Keratinocyte (primary cell): ENCODE results near the gene DCLK1. TPM values are rescaled to one million over a fixed set of nuclear protein-coding genes. Genes with fewer than 3 reads are reported as not detected.

Experiments used
- DNase-seq: peaks from one replicate; pipeline ENCODE4 v3.0.0-alpha.2; 2011; ENCODE audit warnings: low read depth, missing footprints, low spot score
- FAIRE-seq: peaks from 2 replicates; lab custom pipeline; 2011; peaks lifted over from hg19 to GRCh38; lab: Jason Lieb, UNC
- H2AFZ ChIP-seq: 2 replicates; pipeline ENCODE4 v1.6.0; 2012; ENCODE audit warnings: low read length, control low read depth, inconsistent platforms; ENCODE audit not compliant: control insufficient read depth
- H3K27ac ChIP-seq: 2 replicates; pipeline ENCODE4 v1.5.1; 2011; ENCODE audit warnings: low read length; ENCODE audit not compliant: control insufficient read depth, insufficient read depth
- H3K27me3 ChIP-seq: 3 replicates; pipeline ENCODE4 v1.6.0; 2011; ENCODE audit warnings: low read length; ENCODE audit not compliant: control insufficient read depth, insufficient read depth; ENCODE audit errors: extremely low read depth
- H3K36me3 ChIP-seq, 2 experiments: 2 replicates in 1 of 2; 3 replicates in 1 of 2; pipeline ENCODE4 v1.5.1; 2011; ENCODE audit warnings: low read length in 2 of 2, mild to moderate bottlenecking in 1 of 2; ENCODE audit not compliant: control insufficient read depth in 2 of 2, insufficient read depth in 2 of 2; ENCODE audit errors: extremely low read depth in 1 of 2
- H3K4me1 ChIP-seq: 3 replicates; pipeline ENCODE4 v1.5.1; 2011; ENCODE audit warnings: low read length; ENCODE audit not compliant: control insufficient read depth, insufficient read depth; ENCODE audit errors: extremely low read depth
- H3K4me2 ChIP-seq: 3 replicates; pipeline ENCODE4 v1.6.0; 2011; ENCODE audit warnings: low read depth, low read length; ENCODE audit not compliant: control insufficient read depth, insufficient read depth; ENCODE audit errors: extremely low read depth
- H3K4me3 ChIP-seq, 3 experiments: fragments of 200-600 bp in 1 of 3; sonication (generic) in 1 of 3; 2 replicates in 2 of 3; 3 replicates in 1 of 3; pipeline ENCODE4 v1.5.1; 2011 to 2016; ENCODE audit warnings: low read length in 3 of 3, mild to moderate bottlenecking in 3 of 3, control low read depth in 2 of 3, inconsistent platforms in 1 of 3, low read depth in 1 of 3, mixed read lengths in 1 of 3, mixed run types in 1 of 3, moderate library complexity in 1 of 3; ENCODE audit not compliant: control insufficient read depth in 2 of 3, insufficient read depth in 2 of 3; ENCODE audit errors: extremely low read depth in 1 of 3
- H3K79me2 ChIP-seq: 2 replicates; pipeline ENCODE4 v1.6.0; 2012; ENCODE audit warnings: low read length; ENCODE audit not compliant: control insufficient read depth, insufficient read depth
- H3K9ac ChIP-seq: 3 replicates; pipeline ENCODE4 v1.6.0; 2011; ENCODE audit warnings: low read length; ENCODE audit not compliant: control insufficient read depth, insufficient read depth; ENCODE audit errors: extremely low read depth
- H3K9me1 ChIP-seq: 3 replicates; pipeline ENCODE4 v1.6.0; 2011; ENCODE audit warnings: low read length; ENCODE audit not compliant: control insufficient read depth, insufficient read depth; ENCODE audit errors: extremely low read depth
- H3K9me3 ChIP-seq: 2 replicates; pipeline ENCODE4 v1.5.1; 2012; ENCODE audit warnings: low read depth, low read length; ENCODE audit not compliant: control insufficient read depth
- H4K20me1 ChIP-seq: 3 replicates; pipeline ENCODE4 v1.6.0; 2011; ENCODE audit warnings: low read length; ENCODE audit not compliant: control insufficient read depth, insufficient read depth; ENCODE audit errors: extremely low read depth
- EZH2 ChIP-seq: IDR thresholded peaks from one replicate; pipeline ENCODE4 v1.6.1; 2012; ENCODE audit warnings: inconsistent platforms, mild to moderate bottlenecking, low read length, moderate library complexity
- dilution Hi-C: fragments of 300-500 bp; cut with MboI; formaldehyde crosslinking; loops from one replicate; pipeline ENCODE4 v1.7.0; 2020; ENCODE audit warnings: low sequenced_read_pairs; ENCODE audit not compliant: extremely low pct_ligation_motif_present
- polyA plus RNA-seq, 5 experiments: library from polyadenylated mRNA; depleted of rRNA in 3 of 5; stranded (reverse) in 3 of 5; stranded (forward) in 1 of 5; unstranded in 1 of 5; fragments of >200 nt; gene quantifications; 1 replicate in 1 of 5; 2 replicates in 3 of 5; 3 replicates in 1 of 5; pipeline versions ENCODE4 v1.2.1 to v1.2.3, GENCODE V29; 2011 to 2012; ENCODE audit warnings: missing spikeins in 2 of 5, low read depth in 1 of 5, low replicate concordance in 1 of 5
- TF ChIP-seq, protein P1 (sequence below), 3 experiments: IDR thresholded peaks in 1 of 3; conservative IDR thresholded peaks in 1 of 3; optimal IDR thresholded peaks in 1 of 3; 2 replicates in 2 of 3; 3 replicates in 1 of 3; pipeline versions ENCODE3 to v1.5.1; 2011; ENCODE audit warnings: low read length in 3 of 3, mild to moderate bottlenecking in 3 of 3, moderate library complexity in 2 of 3, control low read depth in 1 of 3, inconsistent platforms in 1 of 3; ENCODE audit not compliant: insufficient read depth in 2 of 3; ENCODE audit errors: extremely low read depth in 1 of 3

DCLK1 gene
- polyA plus RNA-seq, 1 donor (not counting 4 experiments of a cell fraction or from before 2014, with no cell fraction given) = 0.04 TPM

DNA sequence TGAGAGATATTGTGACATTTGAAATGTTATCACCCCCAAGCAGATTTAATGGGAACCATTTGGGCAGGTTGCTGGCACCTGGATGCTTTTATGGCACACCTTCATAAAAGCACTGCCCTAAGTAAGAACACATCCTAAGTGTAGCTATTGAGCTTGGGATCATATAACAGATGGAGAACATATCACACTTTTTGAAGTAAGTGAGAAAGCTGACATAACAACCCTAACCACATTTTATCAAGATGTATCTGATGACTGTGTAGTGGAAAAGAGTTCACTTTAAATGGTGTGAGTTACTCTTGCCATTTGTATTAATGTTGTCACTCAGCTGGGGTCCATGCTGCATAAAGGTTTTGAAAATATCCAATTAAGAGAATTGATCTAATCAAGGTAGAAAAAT lies 287.9 kb downstream of the DCLK1 start:
- Histone ChIP-seq H4K20me1 (no peaks in the 10 kb centered on the region), H3K9me3 (no peaks in the 10 kb centered on the region), H3K27me3 (no peaks in the 10 kb centered on the region), H3K27ac (no peak overlapping the region), H3K4me2 (no peak overlapping the region), H3K9me1 (no peaks in the 10 kb centered on the region), H3K9ac (no peak overlapping the region), H3K4me3 (no peak overlapping the region), H2AFZ (no peak overlapping the region), H3K4me1 (no peaks in the 10 kb centered on the region), H3K36me3 (no peaks in the 10 kb centered on the region), H3K79me2 (no peaks in the 10 kb centered on the region)
- no peak for DNase-seq
- FAIRE-seq = no peak
- TF ChIP-seq, protein P1, sequence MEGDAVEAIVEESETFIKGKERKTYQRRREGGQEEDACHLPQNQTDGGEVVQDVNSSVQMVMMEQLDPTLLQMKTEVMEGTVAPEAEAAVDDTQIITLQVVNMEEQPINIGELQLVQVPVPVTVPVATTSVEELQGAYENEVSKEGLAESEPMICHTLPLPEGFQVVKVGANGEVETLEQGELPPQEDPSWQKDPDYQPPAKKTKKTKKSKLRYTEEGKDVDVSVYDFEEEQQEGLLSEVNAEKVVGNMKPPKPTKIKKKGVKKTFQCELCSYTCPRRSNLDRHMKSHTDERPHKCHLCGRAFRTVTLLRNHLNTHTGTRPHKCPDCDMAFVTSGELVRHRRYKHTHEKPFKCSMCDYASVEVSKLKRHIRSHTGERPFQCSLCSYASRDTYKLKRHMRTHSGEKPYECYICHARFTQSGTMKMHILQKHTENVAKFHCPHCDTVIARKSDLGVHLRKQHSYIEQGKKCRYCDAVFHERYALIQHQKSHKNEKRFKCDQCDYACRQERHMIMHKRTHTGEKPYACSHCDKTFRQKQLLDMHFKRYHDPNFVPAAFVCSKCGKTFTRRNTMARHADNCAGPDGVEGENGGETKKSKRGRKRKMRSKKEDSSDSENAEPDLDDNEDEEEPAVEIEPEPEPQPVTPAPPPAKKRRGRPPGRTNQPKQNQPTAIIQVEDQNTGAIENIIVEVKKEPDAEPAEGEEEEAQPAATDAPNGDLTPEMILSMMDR (optimal IDR thresholded peaks at IDR 0.05 in 1 of 3, IDR thresholded peaks at IDR 0.05 in 1 of 3, conservative IDR thresholded peaks at IDR 0.05 in 1 of 3; ENCODE audit: extremely low read depth in 1 of 3, insufficient read depth in 2 of 3, low read length in 3 of 3) = no peak
- no peak for TF ChIP-seq EZH2
- dilution Hi-C loops = no loop called here

DNA sequence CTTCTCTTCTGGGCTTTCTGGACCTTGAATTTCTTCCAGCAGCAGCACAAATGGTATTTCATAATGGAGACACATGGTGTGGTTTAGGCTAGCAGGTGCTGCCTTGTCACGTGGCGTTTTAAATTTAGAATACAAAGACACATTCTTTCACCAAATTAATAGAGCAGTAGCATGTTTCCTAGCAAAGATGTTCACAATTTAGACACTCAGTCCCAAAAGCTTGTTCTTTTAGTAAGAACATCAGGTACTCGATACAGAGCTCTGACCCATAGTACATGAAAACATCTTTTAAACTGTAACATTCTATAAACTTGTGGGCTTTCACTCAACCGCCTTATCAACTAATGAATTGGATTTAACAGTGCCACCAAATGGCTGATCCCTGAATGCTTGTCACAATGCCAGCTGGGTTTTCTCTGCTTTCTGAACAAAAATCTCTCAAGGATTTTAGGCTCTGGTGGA lies 290.1 kb downstream of the DCLK1 start:
- no peaks in the 10 kb centered on the region for H4K20me1 ChIP-seq
- H3K9ac ChIP-seq = no peak overlapping the region
- no peaks in the 10 kb centered on the region for H3K4me1 ChIP-seq
- no peaks in the 10 kb centered on the region for H3K79me2 ChIP-seq
- H3K9me3 ChIP-seq = no peaks in the 10 kb centered on the region
- no peak overlapping the region for H3K4me2 ChIP-seq
- no peak for FAIRE-seq
- no peaks in the 10 kb centered on the region for H3K36me3 ChIP-seq
- DNase-seq = no peak
- no peaks in the 10 kb centered on the region for H3K27me3 ChIP-seq
- dilution Hi-C loops = no loop called here
- TF ChIP-seq, protein P1 (optimal IDR thresholded peaks at IDR 0.05 in 1 of 3, IDR thresholded peaks at IDR 0.05 in 1 of 3, conservative IDR thresholded peaks at IDR 0.05 in 1 of 3; ENCODE audit: extremely low read depth in 1 of 3, insufficient read depth in 2 of 3, low read length in 3 of 3) = no peak
- no peak for TF ChIP-seq EZH2
- H3K9me1 ChIP-seq = no peaks in the 10 kb centered on the region
- H2AFZ ChIP-seq = no peak overlapping the region
- H3K27ac ChIP-seq = no peak overlapping the region
- H3K4me3 ChIP-seq = no peak overlapping the region
